Hematopoietic multipotent progenitor cell (in vitro differentiated cells): ENCODE measurements around the gene PROK1. TPM values are rescaled to one million over a fixed set of nuclear protein-coding genes. Genes with fewer than 3 reads are reported as not detected.

ENCODE experiments used
- DNase-seq, 3 donors: peaks; one replicate each; pipeline ENCODE4 v3.0.0-alpha.2; 2011 to 2015; ENCODE audit warnings: low read depth in 2 of 3, low spot score in 2 of 3
- total RNA-seq: library from RNA; depleted of rRNA; stranded (reverse); fragments of >200 nt; gene quantifications from one replicate; pipeline ENCODE4 v1.2.3, GENCODE V29; 2012

PROK1 gene
- total RNA-seq, 1 donor: under 0.01 TPM

DNA sequence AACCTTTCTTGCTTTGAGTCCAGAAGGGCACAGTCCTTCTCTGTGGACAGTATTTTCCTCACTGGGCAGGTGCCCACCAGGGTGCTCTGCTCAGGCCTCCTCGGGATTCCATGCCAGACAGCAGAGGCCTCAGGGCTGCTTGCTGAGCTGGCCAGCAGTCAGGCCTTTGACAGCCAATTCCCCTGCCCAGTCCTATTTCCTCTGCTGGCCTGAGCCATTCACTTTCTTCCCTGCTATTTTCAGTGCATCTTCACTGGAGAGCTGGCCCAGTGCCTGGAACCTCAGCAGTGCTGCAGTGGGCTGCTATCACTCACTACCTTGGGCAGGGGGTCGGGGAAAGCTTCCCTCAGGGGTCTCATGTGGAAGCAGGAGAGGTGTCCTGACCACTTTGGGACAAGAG lies 34.8 kb downstream of the PROK1 start:
- no peak for DNase-seq

- DNase-seq: no peak
These were observed 36.8 kb downstream of the PROK1 start for GRCh38 chr1:110487726-110488125.

GRCh38 chr1:110488161-110488560 lies 37.2 kb downstream of the PROK1 start:
- DNase-seq: no peak

DNA sequence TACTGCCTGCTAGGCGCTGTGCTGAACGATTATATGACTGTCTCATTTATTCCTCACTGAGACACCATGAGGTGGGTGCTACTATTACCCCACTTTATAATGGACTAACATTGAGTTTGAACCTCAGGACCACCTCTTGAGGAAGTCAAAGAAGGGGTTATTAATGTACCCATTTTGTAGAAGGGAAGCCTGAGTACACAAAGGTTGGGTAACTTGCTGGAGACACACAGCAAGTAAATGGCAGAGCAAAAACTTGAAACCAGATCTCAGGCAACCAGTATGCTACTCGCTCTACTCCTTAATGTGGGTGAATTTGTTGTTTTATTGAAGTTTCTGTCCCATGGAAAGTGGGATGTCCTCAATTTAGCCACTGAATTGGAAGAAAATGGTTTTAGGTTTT lies 37.9 kb downstream of the PROK1 start:
- no peak for DNase-seq

DNA sequence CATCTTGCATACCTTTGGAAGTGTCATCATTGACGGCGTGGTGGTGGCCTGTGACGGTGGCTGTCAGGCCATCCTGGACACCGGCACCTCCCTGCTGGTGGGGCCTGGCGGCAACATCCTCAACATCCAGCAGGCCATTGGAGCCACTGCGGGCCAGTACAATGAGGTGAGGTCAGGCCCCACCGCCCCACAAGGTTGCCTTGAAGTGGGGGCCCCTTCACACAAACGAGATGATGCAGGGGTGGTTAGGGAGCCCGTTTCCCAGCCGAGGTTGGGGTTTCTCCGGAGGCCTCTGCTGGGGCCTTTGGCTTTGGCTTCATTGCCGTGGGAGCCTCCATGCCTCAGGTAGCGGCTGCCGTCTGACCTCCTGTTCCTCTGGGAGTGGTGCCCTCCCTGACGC lies 38.5 kb downstream of the PROK1 start:
- no peak for DNase-seq

DNA sequence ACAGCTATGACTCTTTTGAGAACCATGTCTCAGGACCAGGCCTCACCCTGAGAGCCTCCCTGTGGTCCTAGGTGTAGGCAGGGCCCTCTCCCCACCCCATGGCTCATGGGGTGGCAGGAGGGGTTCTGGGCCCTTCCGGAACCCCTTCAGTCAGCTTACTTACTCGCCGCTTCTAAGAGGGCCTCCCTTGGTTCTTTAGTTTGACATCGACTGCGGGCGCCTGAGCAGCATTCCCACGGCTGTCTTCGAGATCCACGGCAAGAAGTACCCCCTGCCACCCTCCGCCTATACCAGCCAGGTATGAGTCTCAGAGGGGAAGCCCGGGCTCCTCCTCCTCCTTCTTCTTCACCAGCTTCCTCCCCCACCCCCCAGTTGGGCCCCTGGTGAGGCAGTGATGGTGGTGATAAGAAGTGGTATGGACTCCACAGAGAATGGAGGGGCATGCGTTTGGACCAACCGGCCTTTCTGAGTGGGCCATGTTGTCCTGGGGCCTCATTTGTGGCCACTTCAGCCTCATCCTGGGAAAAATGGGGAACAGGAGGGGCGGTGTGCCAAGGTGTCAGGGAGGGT lies 39.1 kb downstream of the PROK1 start:
- no peak for DNase-seq

DNA sequence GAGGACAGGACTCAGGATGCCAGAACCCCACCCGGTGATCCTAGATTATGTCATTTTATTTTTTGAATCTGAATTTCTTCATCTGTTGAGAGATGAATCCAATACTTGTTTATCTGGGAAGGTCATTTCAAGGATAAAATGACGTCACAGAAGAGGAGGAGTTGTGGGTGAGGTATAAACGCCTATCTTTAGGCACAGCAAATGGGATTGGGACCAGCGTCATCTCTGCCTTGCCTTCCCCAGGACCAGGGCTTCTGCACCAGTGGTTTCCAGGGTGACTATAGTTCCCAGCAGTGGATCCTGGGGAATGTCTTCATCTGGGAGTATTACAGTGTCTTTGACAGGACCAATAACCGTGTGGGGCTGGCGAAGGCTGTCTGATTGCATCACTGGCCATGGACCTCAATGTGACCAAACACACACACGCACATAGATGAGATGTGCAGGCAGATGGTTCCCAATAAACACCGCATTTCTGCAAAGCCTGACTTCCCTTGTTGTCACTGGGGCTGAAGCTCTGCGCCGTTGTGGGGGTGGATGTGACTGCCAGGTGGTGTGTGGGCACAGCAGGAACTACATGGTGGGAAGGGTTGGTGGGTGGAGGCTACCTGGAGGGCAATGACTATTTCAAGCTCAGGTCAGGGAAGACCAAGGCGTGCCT lies 40.0 kb downstream of the PROK1 start:
- peak in 1 of 3 donors; percentile 49 for DNase-seq

GRCh38 chr1:110492573-110492972 lies 41.6 kb downstream of the PROK1 start:
- DNase-seq: no peak

GRCh38 chr1:110493059-110493699 lies 42.2 kb downstream of the PROK1 start:
- no peak for DNase-seq

DNA sequence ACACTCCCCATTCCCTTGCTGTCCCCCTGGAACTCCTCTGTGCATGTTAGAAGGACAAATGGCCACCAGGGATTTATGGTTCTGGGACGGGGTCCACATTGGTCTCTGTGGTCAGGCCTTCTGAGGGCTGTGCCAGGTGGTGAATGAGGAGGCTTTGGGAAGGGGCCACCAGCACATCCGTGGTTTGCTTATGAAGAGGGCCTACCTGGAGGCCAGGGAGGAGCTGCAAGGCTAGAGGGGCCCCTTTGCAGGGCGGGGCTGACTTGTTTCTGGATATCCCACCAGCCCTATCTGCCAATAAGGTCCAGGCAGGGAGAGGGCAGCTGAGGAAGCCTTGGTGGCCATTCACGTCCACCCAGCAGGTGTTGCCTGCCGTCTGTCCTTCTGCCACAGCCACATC lies 43.1 kb downstream of the PROK1 start:
- DNase-seq: no peak

DNA sequence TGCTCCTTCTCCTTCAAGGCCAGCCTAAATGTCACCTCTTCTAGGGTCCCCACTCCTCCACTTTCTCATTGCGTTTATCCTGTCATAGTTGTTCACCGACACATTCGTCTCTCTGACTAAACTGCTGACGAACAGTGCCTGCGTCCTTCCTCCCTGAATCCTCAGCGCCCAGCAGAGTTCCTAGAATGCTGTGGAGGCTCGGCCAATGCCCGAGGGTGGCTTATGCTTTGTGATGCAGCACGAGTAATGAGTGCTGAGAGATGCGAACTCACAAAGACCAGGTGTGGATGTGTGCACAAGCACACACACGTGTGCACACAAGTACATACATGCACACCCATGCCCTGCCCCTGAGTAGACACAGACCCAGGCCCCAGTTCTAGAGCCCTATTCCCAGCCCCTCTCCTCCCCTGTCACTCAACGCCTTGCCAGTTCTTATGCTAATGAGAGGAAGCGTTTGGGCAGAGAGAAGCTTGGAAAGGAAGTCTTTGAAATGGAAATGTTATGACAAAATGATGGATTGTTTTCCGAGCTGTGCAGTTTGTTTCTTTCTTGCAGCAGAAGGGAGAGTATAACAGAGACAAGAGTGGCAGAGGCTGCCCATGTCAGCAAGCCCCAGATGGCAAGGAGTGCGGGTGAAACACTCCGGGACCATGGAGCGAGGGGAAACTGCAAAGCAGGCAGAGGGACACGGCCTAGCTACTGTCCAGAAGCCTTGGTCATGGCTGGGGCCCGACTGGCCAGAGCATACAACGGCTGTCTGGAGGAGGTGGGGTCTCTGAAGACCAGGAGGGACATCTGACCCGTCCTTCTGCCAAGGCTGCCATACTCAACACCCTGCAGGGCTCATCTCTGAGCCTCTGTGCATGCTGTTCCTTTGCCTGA lies 43.8 kb downstream of the PROK1 start:
- DNase-seq: peak in 1 of 3 donors; percentile 63

GRCh38 chr1:110495926-110496600 lies 45.1 kb downstream of the PROK1 start:
- DNase-seq: peak; percentile 59 to 90 (median 75)

DNA sequence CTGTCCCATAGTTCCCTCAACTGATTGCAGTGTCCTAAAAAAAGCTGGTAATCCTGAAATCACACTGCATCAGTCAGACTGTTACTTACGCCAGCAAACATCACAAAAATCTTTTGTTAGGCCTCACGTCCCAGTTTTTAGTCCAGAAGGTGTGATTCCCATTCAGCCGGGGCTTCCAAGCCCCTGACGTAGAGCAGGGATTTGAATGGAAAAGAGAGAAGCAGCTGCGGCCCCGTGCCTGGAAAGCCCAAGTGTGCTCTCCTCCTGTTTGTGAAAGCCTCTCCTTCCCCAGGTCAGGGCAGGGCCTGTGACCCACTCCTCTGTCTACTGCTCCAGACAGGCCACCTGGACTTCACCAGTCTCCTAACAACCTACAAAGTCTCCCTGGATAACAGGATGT lies 47.3 kb downstream of the PROK1 start:
- no peak for DNase-seq

DNA sequence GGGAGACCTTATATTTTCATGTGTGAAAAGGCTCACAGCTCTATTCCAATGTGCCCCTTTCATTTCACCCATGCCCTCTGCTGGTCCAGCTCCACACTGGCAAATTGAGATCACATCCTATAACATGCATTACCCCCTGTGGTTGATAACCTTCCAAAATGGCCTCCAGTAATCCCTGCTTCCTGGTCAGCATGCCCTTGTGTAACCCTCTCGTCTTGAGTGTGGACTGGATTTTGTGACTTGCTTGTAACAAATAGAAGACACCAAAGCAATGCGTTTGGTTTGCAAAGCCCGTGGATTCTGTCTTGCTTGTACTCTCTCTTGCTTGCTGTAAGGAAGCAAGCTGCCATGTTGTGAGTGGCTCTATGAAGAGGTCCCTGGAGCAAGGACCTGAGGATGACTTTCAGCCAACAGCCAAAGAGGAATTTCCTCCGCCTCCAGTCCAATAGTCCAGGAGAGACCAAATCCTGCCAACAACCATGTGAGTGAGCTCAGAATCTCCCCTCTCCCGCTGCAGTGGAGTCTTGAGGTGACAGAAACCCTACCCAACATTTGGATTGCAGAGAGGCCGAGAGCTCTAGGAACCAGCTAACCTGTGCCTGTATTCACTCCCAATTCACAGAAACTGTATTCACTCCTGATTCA lies 50.7 kb downstream of the PROK1 start:
- no peak for DNase-seq

GRCh38 chr1:110502402-110503151 lies 51.6 kb downstream of the PROK1 start:
- DNase-seq: peak in 1 of 3 donors; percentile 51

DNA sequence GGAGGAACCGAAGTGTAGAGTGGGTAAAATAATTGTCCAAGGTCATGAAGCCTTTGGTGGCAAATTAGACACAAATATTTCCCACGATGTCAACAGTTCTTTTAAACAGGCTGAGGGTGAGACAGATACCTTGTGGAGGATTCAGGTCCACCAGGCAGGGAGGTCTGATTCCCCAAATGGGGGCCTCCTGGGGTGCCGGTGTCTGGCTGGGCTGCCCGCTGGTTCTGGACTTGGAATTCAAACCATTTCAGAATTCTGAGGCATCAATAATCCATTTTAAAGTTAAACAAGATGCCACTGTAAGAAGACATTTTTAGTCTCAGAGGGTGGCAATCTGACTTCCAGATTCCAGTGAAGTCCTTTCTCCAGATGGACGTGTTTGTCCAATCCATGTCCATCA lies 52.5 kb downstream of the PROK1 start:
- DNase-seq: no peak

DNA sequence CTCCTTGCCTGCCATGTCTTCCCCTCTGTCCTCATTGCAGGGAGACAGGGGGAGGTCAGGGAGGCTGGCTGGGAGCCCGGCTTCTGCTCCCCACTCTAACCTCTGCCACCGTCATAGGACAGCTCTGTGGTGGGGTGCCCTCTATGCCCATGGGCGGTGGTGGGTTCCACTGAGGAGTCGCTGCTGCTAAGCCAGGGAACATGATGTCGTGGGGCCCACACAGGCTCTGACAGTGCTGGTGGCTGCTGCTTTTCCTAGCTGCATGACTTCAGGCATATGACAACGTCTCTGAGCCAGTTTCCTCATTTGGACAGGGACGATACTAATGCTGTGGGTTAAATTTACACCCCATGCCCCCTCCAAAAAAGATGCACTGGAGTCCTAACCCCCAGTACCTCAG lies 53.3 kb downstream of the PROK1 start:
- DNase-seq: no peak

- no peak for DNase-seq
These were observed 54.6 kb downstream of the PROK1 start for GRCh38 chr1:110505596-110505995.

DNA sequence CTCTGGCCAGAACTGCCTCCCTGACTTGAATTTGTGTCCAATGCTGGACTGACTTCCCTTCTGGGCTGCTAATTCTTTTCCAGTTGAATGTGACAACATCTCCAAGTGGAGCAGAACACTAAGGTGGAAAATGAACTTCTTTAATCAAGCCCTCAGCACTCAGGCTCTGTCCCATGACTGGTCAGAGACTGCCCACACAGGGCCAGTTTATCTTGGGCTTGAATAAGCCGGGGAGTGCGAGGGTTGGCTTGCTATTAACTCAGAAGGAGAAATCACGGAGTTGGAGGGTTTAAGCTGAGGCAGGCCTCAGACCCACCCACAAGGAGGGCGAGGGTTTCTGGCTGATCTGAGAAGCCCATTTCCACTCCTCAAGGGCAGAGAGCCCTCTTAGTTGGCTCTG lies 55.6 kb downstream of the PROK1 start:
- DNase-seq: no peak
